HG03439 (cell line): Measurements from ENCODE around the gene CAB39L.

ENCODE experiments used
- ATAC-seq: cut with Tn5 transposase; IDR thresholded peaks from one replicate; pipeline ENCODE4 v1.9.1; 2021; ENCODE audit warnings: mild to moderate bottlenecking, moderate library complexity; ENCODE audit not compliant: unreplicated experiment

The CAB39L gene

DNA sequence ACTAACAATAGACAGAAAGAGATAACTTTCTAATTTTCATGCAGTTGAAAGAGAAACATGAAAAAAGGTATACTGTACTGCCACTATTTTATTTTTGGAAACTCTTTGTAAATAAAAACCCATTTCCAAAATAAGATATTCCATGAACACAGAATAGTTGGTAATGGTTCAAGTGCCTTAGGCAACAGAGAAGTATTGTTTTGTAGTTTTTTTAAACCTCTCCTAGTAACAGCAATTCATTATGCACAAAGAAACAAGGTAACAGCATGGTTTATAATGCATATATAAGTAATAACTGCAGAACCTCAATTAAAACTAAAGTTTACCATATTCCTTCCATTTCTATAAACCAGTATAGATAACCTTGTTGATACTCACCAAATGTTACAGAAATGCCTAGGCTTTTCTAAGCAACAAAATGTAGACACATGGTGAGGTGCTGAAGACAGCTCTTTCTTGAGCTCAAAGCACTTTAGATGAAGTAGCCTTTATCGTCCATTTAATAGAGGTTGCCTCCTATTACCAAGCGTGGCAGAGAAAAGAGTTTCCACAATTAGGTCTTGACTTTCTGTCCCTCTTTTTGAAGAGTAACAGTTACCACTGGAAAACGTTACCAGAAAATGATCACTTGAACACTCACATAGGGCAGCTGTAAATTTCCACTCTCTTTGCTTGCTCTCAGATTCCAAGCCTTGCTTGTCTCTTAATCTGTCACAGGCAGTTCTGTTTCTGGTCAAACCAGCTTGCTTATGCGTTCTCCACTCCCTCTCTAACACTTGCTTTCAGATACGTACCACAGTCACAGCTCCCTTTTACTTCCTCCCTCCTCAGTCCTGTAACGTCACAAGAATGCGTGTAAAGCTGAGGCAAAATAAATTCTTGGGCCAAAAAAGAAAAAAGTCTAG, 42.9 kb downstream of the CAB39L start:
- ATAC-seq = no peak

DNA sequence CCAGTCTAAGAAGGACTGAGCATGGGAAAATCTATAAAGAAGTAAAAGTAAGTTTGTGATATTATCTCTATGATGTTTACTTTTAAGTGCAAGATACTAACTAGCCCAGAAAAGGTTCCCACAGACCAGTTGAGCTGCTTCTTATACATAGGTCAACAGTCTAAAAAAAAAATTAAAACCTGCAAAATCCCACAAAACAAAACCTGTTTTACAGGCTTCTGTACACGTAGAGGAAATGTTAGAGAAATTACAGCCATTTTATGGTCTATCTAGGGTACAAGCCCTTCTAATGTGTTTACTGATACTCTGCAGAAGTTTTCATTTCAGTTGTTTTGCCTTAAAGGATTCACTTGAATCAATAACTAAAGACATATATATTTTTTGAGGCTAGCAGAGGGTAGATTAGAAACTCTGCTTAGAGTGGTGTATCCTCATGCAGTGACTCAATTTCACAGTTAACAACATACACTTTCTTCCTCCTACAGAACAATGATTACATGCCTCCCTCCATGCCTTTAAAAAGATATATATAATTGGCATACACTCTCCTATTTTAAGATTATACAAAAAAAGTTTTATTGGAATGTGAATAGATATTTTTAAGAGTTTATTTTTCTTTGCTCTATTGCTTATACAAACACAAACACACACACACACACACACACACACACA, 43.9 kb downstream of the CAB39L start:
- ATAC-seq = no peak

DNA sequence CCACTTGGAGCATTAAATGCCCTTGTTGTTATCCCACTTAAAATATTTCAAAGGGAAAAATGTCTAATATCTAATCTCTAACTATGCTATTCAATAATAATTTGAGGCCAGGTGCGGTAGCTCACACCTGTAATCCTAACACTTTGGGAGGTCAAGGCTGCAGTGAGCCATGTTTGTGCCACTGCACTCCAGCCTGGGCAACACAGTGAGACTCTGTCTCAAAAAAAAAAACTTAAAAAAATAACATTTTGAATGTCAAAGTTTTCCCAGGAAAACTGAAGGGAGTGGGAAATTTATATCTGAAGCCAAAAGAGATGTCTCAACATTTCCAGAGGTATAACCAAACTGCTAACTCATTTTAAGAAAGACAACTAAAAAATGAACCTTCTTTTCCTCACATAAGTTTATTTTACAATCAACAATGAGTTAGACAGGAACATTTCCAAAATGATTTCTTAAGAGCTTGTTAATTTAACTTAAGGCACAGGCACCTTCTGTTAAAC, 47.9 kb downstream of the CAB39L start:
- ATAC-seq = no peak

DNA sequence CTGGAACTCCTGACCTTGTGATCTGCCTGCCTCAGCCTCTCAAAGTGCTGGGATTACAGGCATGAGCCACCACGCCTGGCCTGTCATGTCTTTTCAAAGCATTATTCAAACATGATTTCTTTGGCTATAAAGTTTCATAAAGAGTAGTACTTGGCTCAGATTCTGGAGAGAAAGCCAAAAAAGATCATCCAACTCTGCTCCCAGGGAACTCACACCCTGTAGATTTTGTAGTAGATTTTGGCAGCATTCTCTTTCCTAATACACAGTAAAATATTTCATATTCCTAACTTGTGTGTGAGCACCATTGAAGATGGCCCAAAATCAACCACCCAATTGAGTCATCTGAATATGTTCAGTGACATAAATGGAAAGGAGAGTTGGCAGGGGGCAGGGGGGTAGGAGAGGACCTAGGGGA, 48.4 kb downstream of the CAB39L start:
- ATAC-seq = no peak

DNA sequence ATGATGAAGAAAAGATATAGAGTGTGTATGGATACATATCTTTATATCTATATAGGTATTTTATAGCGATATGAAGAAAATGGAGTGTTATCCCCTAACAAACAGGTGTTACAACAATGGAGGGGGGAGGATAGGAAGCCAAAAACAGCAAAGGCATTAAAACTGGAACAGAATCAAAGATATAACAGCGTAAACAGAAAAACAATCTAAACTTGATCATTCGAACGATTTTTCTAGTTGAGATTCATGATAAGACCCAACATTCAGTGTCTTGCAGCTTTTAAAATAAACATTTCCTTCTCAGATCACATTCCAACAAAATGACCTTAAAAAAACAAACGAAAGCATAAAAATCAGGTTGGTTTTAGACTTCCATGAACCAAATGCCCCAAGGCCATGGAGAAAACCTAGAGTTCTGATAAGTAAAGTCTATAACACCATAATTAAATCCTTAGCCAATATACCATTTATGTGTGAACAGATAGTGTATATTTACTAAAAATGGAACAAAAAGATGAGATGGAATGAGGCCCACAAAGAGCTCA, 55.7 kb downstream of the CAB39L start:
- ATAC-seq = no peak

DNA sequence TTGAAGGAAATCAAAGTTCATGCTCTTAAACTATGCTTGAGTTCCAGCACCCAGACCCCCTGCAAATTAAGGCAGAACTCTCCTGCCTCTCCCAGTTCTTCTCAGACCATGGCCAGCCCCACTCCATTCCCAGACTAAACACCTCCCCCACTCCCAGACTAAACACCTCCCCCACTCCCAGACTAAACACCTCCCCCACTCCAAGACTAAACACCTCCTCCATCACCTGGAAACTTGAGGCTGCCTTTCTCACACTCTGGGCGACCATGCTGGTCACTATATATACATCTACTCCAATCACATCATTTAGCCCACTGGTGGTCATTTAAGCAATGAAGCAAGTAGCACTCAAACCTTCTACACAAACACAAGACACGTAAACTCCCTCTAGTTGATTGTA, 57.2 kb downstream of the CAB39L start:
- ATAC-seq = no peak

DNA sequence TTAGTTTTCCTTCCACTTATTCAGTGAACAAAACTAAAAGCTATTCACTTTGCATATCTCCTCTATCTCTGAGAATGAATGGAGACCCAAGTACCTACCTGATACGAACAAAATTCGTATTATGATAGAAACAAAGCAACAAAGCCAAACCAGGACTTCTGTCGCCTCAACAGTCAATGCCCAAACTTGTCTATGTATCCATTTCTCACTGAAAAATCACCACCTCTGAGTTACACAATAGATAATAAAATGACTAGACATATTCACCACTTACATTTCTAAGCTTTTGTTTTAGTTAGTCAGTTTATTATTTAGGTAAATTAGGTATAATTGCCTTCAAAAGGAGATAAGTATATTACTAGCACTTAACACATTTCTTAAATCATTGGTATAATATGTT, 67.7 kb downstream of the CAB39L start:
- ATAC-seq = no peak

DNA sequence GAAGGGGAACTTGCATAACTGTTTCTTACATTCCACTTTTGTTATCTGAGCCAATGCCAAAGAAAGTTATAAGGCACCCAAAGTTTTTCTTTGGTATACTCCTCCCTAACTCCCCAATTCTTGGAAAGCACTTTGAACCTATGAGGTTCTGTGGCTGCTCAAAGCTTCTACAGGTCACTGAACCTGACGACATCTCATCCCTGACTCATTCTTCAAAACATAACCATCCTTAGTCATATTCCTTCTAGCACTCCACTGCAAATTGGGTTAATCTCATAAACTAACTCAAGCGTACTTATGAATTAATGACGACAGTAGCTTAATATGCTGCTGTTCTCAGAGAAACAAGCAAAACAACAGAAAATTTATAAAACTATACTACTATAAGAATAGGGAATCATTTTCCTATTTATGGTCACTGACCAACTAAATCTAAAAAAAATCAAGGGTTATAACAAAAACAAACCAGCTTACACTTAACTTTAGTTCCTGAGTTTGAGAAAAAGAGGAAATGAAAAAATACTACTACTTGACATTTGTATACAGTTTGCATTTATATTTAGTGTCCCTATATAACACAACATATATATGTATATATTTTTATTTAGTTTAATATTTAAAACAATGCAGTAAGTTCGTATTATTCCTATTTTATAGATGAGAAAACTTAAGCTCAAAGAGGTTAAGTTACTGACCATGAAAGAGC, 69.1 kb downstream of the CAB39L start:
- no peak for ATAC-seq

DNA sequence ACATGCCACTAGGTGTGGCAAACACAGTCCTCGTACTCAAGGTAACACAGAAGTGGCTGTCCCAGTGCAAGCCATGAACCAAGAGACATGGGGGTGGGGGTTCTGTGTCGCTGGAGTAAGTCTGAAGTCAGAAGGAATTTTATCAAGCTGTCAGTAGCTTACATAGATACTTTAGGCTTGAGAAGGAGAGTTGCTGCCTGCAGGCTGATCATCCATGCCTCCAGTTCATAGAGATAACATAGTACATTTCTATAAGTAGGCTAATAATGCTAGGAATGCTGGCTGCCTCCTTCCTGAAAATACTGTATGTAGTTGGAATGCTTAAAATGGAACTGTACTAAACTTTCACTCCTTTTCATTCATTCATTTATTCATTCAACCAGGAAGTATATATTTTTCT, 70.1 kb downstream of the CAB39L start:
- no peak for ATAC-seq

DNA sequence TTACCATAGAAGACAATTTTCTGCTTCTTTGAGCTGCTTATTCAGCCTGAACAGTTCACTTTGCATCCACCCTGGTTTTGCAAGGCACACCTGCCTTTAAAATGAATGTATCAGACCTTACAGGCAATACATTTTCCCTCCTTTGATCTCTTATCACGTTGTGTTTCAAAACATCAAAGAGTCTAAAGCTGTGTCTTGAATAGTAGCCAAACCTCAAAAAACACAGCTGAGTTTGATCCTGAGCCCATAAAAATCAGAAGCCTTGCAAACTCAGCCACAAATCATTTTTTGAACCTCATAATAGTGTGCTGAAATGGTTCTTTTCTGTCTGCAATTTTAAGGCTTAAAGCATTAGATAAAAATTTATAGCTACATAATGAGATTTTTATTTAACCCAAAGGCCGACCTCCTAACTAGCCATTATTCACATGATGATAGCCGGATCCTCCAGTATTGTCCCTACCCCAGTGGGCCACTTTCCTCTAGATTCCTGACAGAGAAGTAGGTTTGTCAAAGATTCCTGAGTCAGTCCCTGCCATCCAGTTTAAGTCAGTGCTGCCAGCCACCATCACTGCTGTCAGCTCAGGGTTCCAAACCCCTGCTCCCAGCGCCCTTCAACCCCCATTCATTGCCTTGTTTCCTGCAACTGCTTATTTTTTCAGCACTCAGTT, 71.8 kb downstream of the CAB39L start:
- no peak for ATAC-seq

DNA sequence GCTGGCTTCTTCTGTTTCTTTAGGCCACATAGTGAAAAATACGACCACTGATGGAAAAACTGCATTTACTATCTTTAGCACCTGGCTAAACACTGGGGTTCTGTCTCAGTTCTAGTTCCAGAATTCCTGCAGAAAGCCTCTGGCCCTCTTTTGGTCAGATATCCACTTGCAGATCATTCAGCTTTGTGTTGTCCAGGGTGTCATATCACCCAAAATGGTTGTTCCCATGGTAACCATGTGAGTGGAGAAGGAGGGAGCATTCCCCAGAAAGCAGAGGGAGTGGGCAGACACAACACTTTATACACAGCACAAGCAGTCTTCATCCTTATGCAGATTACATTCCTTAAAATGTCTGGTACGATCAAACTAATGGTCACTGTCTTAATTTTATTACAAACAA, 73.5 kb downstream of the CAB39L start:
- ATAC-seq = no peak

DNA sequence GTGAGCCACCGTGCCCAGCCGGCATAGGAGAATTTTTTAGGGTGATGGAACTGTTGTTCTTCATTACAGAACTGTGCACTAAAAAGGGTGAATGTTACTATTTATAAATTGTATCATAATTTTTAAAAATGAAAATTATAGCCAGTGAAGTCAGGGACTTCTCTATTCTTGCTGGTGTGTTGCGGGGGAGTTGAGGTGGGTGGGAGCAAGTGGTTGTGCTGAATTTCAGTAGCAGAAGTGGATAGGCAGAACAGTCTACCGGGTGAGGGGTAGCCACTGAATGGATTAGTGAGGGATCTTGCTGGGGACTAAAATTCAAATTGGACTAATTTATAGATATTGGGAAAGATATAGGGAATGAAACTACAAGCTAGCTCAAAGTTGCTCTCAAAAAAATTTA, 74.0 kb downstream of the CAB39L start:
- no peak for ATAC-seq

DNA sequence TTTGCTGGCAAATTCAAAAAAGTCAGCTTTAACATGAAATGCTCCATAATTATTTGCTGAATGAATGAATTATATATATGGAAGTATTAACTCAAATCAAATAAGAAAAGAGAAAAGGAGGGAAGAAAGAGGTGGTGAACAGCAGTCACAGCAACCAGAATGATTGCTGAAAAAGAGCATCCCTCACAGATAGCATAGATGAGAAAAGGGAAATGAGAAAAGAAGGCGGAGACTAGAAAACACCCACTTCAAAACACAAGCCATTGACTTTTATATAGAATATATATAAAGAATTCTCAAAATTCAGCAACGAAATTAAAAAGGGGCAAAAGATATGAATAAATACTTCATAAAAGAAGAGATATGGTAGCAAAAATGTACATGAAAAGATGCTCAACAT, 75.2 kb downstream of the CAB39L start:
- ATAC-seq = no peak

DNA sequence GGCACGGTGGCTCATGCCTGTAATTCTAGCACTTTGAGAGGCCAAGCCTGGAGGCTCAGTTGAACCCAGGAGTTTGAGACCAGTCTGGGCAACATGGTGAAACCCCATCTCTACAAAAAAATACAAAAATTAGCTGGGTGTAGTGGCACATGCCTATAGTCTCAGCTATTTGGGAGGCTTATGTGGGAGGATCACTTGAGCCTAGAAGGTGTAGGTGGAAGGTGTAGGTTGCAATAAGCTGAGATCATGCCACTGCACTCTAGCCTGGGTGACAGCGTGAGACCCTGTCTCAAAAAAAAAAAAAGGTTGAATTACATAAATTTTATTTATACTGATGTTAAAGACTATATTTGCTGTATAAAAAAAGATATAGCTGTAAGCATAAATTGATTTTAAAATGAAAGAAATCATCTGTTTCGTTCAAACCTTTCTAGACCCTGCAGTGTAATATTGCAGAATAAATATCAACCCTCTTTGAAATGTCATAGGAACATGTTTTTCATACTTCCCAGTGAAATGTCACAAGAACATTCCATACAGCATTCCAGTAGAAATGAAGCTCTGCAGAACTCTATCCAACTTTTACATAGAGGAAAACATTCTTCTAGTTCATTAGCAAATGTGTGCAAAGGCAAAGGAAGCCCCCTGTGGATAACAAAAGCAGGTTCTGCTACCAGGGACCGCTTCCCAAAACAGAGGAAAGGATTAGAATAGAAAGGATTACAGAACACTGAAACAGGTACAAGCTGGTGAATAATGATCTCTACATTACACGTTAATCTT, 76.0 kb downstream of the CAB39L start:
- no peak for ATAC-seq

DNA sequence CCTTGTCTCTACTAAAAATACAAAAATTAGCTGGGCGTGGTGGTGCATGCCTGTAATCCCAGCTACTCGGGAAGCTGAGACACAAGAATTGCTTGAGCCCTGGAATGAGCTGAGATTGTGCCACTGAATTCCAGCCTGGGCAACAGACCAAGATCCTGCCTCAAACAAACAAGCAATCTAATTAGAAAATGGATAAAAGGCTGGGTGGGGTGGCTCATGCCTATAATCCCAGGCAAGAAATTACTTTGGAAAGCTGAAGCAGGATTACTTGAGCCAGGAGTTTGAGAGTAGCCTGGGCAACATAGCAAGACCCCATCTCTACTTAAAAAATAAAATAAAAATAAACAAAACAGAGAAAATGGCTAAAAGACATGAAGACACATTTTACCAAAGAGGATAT, 77.0 kb downstream of the CAB39L start:
- no peak for ATAC-seq

DNA sequence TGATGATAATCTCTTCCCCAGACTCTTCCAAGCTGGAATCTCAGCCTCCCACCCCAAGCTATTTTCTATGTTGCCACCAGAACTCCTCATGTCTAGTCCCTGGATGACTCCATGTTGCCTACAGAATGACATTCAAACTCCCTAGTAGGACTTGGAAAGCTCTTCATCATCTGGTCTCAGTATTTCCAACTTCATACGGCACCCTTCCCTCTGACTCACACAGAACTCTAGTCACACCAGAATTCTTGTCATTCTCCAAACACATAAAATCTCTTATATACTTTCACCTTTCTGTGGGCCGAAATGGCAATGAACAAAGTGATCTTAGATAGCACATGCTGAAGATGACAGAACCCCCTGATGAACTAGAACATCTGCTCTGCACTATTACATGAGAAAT, 86.2 kb downstream of the CAB39L start:
- ATAC-seq = no peak

DNA sequence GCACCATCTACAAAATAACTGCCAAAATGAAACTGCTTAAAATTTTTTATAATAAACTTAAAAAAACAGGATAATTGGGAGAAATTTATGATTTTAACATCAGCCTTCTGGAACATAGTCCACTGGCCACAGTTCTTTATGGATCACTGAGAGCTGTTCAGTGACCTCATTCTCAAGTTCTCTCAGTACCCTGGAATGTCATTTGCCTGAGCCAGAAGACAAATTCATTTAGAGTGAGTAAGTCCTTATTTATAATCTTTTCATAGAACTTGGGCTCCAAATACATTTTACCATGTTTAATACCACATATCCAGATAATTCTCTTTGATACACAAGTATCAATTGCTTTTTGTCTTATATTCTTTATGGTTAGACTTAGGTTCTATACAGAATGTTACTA, 87.6 kb downstream of the CAB39L start:
- ATAC-seq = no peak

DNA sequence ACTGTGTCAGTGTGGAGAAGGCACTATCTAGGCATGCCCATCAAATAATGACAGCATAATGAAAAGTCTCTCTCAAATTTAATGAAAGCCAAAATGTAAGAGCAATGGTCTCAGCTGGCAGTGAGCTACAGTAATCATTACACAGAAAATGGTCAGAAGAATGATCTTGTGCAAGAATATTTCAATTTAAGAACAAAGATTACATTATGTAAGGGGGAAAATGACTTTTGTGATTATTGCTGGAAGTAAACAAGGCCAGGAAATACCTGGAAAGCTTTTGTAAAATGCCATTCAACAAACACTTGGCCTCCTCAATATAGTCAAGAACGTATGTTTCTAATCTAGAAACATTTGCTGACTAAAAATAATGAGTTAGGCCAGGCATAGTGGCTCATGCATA, 89.1 kb downstream of the CAB39L start:
- ATAC-seq = no peak

DNA sequence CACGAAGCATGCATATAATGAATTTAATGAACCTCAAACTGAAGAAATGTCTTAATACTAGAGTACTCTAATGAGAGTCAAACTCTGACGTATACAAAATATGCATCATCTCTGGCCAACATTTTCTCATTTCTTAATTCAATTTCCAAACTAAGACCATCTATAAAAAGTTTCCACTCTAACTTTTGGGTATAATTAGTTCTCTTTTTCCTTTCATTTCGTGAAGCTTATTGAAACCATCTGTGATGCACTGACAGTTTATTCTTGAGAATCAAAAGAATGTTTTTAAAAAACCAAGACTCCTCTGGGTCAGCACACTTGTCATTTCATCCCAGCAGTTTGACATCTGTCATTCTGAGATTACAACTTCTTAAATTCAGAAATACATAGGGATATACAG, 90.0 kb downstream of the CAB39L start:
- ATAC-seq = no peak

DNA sequence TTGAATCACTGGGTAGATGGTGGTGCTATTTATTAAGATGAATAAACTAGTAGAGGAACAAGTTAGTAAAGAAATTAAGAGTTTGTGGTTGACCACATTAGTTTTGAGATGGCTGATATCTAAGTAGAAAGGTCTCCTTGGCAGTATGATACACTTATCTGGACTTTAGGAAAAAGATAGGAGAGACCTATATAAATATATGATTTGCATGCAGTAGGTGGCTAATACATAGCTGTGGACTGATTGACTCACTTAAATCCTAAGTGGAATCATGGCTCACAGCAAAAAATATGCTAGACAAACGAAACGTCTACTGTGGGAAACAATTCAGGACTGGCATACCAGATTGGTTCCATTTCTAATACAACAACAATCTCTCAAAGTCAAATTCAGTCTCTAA, 92.0 kb downstream of the CAB39L start:
- no peak for ATAC-seq
